HG03064 (cell line): ENCODE measurements around the gene BLOC1S4.
"Not testable (repeated sequence)": the region's sequence is repeated elsewhere in the genome, so short reads cannot be mapped to it uniquely, and the experiment has no call there.

ENCODE experiments used
- ATAC-seq: cut with Tn5 transposase; IDR thresholded peaks from one replicate; pipeline ENCODE4 v1.9.1; 2021; ENCODE audit warnings: low read depth; ENCODE audit not compliant: unreplicated experiment

Gene BLOC1S4

GRCh38 chr4:6734165-6734786, 18.3 kb downstream of the BLOC1S4 start:
- ATAC-seq = no peak

DNA sequence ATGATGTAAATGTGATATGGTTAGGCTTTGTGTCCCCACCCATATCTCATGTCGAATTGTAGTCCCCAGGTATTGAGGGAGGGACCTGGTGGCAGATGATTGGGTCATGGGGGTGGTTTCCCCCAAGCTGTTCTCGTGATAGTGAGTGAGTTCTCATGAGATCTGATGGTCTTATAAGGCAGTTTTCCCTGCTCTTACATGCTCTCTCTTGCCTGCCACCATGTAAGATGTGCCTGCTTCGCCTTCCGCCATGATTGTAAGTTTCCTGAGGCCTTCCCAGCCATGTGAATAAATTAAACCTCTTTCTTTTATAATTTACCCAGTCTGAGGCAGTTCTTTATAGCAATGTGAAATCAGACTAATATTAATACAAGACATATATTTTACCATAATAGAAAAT, 23.9 kb downstream of the BLOC1S4 start:
- ATAC-seq = no peak

GRCh38 chr4:6740347-6740746, 24.4 kb downstream of the BLOC1S4 start:
- ATAC-seq = no peak

GRCh38 chr4:6742507-6742906, 26.5 kb downstream of the BLOC1S4 start:
- no peak for ATAC-seq

- no peak for ATAC-seq
Observed at GRCh38 chr4:6742989-6743388, 27.0 kb downstream of the BLOC1S4 start.

- no peak for ATAC-seq
Observed at GRCh38 chr4:6746721-6747293, 30.8 kb downstream of the BLOC1S4 start.

DNA sequence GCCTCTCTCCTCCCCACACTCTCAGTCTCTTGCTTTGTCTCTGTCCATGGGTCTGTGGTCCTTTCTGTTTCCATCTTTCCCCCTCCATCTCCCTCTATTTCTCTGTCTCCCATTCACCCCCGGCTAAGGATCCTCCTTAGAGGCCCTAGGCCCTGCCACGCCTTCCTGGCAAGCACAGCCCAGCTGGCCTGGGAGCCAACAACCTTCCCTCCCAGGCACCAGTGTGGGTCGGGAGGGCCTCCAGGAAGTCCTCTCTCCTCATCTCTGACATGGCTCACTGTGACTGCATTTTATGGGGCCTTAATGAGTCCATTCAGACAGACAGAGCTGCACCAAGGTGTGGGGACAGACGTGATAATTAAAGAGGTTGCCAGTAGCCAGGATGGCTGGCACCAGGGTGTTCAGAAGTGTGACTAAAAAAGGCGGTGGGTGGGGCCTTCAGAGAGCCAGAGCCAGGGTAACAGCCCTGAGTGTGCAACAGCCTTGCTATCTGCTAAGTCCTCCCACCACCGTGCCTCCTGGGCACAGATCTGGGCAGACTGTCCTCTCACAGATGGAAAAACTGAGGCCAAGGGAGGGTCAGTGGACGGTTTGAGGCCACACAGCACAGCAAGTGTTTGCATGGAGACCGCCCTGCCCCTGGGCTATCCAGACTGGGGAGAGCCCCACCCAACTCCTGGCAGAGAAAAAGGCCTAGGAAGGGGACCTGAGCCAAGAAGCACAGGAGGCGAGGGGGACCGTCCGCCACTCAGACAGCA, 31.5 kb downstream of the BLOC1S4 start:
- ATAC-seq = no peak

- no peak for ATAC-seq
Observed at GRCh38 chr4:6748286-6748685, 32.3 kb downstream of the BLOC1S4 start.

- no peak for ATAC-seq
Observed at GRCh38 chr4:6749340-6750171, 33.6 kb downstream of the BLOC1S4 start.

DNA sequence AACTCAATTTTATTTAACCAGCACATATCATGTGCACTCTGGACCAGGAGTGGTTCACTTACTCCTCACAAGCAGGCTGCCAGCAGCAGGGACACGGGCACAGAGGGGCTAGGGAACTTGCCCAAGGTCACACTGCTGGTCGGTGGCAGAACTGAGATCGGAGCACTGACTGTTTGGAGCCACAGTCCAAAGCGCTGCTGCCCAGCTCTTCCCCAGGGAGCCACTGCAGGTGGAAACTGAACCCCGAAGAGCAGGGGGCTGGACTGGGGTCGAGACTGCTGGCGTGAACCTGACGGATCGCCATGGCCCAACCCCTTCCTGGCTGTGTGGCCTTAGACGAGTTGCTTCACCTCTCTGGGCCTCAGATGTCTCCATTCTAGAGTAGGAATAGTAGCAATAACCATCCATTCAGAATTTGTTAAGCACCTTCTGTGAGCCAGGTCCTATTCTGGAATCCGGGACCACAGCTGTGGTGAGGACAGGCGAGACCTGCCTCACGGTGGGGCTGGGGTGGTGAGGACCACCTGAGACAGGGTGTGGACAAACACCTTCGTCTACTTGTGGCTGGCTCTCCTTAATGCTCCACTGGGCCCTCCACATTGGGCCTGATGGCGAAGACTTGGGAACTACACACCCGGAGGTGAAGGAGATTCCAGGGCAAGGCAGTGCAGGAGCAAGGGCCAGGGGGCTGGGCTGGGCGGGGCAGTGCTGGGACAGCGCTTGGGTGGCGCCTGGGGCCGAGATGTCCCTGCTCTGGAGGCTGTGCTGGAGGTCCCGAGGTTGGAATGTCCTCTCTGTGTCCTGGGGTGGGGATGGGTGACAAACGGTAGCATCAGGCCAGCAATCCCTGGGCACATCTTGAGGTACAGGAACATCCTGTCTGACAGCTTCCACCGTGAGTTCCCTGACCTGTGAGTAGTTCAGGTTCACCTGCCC, 34.6 kb downstream of the BLOC1S4 start:
- ATAC-seq = no peak

DNA sequence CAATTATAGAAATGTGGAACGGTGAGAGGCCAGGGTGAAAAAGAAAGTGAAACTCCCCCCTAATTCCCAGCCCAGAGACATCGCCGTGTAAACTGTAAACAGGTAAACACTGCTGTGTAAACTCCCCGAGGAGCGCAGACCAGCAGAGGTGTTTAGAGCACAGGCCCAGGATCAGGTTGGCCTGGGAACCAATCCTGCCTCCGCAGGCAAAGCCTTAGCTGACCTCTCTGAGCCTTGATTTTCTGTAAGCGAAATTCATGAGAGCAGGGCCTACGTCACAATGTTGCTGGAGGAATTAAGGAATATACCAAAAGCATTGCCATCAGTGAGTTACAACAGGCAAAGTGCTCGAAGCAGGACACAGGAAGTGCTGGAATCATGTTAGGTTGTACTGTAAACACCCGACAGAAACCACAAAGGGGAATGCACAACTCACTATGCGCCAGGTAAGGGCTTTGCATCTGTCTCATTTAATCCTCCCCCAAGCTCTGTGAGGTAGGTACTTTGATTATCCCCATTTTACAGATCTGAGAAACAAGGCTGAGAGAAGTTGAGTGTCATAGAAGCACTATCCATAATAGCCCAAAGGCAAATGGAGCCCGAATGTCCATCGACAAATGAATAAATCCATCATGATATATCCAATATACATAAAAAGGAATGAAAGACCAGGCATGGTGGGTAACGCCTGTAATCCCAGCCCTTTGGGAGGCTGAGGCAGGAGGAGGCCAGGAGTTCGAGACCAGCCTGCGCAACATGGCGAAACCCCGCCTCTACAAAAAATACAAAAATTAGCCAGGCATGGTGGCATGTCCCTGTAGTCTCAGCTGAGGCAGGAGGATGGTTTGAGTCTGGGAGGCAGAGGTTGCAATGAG, 35.9 kb downstream of the BLOC1S4 start:
- no peak for ATAC-seq

DNA sequence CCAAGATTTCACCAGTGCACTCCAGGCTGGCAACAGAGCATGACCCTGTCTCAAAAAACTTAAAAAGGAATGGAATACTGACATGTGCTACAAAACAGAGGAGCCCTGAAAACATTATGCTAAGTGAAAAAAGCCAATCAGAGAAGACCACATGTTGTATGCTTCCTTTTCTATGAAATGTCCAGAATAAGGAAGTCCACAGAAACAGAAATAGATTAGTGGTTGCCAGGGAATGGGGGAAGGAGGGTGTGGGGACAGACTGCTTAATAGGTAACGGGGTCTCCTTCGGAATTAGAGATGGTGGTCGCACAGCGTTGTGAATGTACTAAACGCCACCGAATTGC, 36.5 kb downstream of the BLOC1S4 start:
- no peak for ATAC-seq

DNA sequence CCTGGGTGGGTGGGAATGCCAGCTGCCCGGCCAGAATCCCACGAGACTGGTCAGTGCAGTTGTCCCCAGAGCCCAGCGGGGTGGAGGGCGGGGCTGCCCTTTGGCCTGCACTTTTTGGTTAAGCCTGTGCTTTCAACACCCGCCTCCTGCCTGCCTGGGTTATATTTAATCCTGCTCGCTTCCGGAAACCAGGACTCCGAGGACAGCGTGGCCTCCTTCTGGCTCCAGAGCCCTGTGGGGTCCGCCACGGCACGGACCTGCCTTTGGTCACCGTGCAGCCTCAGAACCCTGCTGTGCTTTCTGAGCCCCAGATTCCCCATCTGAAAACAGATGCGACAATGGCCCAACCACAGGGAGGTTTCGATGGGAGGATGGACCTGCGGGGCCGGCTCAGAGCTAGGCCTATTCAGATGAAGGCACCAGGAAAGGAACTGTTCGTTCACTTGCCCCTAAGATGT, 37.2 kb downstream of the BLOC1S4 start:
- ATAC-seq = no peak

GRCh38 chr4:6753891-6754290, 37.9 kb downstream of the BLOC1S4 start:
- no peak for ATAC-seq

- no peak for ATAC-seq
Observed at GRCh38 chr4:6754481-6755087, 38.6 kb downstream of the BLOC1S4 start.

- ATAC-seq = no peak
Observed at GRCh38 chr4:6755088-6755753, 39.2 kb downstream of the BLOC1S4 start.

DNA sequence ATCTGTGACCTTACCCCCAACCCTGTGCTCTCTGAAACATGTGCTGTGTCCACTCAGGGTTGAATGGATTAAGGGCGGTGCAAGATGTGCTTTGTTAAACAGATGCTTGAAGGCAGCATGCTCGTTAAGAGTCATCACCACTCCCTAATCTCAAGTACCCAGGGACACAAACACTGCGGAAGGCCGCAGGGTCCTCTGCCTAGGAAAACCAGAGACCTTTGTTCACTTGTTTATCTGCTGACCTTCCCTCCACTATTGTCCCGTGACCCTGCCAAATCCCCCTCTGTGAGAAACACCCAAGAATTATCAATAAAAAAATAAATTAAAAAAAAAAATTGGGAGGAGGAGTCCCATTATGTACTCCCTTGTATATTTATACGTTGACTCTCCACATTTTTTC, 40.4 kb downstream of the BLOC1S4 start:
- ATAC-seq = not testable (repeated sequence)

- no peak for ATAC-seq
Observed at GRCh38 chr4:6758728-6759127, 42.8 kb downstream of the BLOC1S4 start.
